Activated CD4-positive, alpha-beta T cell treated with anti-CD3 and anti-CD28 coated beads, Interleukin-2, Interleukin-4, amounts not matched to agents 100 ng/mL and 50 ng/mL, durations not matched to agents 16 hours and 8 hours (primary cell): ENCODE results near the gene TYW3.
"Not testable (repeated sequence)": the region's sequence is repeated elsewhere in the genome, so short reads cannot be mapped to it uniquely, and the experiment has no call there.

Experiments used
- DNase-seq: peaks from one replicate; pipeline ENCODE4 v3.0.0-alpha.2; 2020; ENCODE audit warnings: low spot score

Gene TYW3

DNA sequence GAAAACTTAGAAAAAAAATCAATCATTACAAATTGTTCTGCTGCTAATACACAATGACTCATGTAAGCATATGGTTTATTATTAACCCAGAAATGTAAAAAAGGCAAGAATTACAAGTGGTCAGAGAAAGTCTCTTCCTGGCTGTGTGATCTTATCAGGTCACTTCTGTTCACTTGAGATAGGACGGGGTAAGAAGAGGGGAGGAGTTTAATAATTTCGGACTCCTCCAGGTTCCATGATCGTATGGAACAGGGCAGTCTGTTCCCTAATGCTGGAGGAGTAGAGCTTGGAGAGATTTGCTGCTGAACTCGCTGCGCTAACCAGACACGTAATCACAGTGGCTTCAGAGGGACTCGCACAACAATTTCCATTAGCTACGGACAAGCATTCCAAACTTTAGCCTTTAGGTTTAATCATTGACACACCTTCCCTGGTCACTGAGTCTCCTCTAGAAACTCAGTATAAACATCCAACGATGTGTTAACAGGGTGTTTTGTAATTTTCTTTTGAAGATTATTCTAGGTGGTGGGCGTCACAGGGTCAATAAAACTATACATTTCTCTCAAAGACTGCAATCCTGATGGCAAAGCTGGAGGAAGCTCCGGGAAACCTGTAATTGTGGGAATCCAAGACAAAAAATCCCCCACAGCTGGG is 1.4 kb upstream of the TYW3 start:
- DNase-seq, result no peak

- DNase-seq, result not testable (repeated sequence)
Measured at GRCh38 chr1:74732071-74732946, 643 bp upstream of the TYW3 start.

- peak; percentile 84 for DNase-seq
Measured at GRCh38 chr1:74733604-74734484, 892 bp downstream of the TYW3 start.

- DNase-seq, result no peak
Measured at GRCh38 chr1:74737333-74737732, 4.4 kb downstream of the TYW3 start.

DNA sequence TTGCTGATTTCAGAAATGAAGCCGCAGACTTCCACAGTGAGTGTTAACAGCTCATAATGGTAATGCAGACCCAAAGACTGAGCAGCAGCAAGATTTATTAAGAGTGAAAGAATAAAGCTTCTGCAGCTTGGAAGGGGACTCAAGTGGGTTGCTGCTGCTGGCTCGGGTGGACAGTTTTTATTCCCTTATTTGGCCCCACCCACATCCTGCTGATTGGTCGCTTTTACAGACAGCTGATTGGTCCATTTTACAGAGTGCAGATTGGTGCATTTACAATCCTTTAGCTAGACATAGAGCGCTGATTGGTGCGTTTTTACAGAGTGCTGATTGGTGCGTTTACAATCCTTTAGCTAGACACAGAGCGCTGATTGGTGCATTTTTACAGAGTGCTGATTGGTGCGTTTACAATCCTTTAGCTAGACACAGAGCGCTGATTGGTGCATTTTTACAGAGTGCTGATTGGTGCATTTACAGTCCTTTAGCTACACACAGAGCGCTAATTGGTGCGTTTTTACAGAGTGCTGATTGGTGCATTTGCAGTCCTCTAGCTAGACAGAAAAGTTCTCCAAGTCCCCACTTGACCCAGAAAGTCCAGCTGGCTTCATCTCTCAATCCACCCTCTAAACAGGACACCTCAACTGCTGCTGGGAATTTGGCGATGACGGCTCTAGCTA is 7.5 kb downstream of the TYW3 start:
- not testable (repeated sequence) for DNase-seq

DNA sequence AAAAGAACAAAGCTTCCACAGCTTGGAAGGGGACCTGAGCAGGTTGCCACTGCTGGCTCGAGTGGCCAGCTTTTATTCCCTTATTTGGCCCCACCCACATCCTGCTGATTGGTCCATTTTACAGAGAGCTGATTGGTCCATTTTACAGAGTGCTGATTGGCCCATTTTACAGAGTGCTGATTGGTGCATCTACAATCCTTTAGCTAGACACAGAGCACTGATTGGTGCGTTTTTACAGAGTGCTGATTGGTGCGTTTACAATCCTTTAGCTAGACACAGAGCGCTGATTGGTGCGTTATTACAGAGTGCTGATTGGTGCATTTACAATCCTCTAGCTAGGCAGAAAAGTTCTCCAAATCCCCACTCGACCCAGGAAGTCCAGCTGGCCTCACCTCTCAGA is 12.3 kb downstream of the TYW3 start:
- DNase-seq, result not testable (repeated sequence)

DNA sequence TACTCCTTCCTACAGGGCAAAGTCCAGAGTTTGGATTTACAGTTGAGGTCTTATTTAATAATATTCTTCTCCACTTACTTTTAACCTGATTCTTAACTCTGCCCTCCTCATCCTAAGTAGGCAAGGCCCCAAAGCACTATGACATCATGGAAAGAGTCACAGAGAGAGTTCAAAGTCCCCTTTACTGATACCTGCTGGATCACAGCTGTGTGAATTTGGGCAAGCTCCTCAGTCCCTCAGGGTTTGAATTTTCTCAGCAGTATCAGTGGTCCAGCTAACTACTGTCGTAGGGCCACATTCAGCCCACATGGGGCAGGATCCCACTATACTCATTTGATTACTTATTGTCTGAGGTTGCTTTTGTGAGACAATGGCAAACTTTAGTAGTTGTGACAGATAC is 16.0 kb downstream of the TYW3 start:
- DNase-seq, result no peak

- no peak for DNase-seq
Measured at GRCh38 chr1:74753104-74753503, 20.2 kb downstream of the TYW3 start.

GRCh38 chr1:74755475-74755874 is 22.5 kb downstream of the TYW3 start:
- no peak for DNase-seq

- DNase-seq, result not testable (repeated sequence)
Measured at GRCh38 chr1:74756650-74757049, 23.7 kb downstream of the TYW3 start.

DNA sequence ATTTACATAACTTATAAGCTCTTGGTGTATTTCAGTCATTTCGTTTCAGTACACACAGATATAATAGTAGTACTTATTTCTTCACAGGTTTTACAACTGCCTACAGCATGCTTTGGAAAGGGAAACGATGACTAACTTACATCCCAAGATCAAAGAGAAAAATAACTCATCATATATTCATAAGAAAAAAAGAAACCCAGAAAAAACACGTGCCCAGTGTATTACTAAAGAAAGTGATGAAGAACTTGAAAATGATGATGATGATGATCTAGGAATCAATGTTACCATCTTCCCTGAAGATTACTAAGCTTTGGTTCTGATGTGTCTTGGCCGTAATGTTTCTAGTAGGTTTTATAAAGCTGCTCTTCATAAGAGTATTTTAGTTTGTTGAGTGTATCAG is 30.9 kb downstream of the TYW3 start:
- peak; percentile 71 for DNase-seq

GRCh38 chr1:74766579-74766978 is 33.6 kb downstream of the TYW3 start:
- no peak for DNase-seq

DNA sequence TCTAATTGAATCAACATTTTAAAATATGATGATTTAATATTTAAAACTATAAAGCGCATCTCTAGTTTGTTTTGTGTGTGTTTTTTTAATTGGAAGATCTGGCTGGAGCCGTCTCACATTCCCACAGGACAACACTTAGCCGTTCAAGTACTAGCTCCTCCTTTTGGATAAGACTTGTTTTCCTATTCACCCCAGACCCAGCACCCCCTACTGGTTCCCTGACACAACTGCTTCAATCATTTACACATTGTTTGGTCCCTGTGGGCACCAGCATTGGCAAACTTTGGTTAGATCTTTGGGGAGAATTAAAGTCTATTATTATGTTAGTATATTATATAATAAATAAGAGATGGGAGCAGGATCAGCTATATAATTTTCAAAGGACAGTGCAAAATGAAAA is 34.5 kb downstream of the TYW3 start:
- DNase-seq, result peak; percentile 12

DNA sequence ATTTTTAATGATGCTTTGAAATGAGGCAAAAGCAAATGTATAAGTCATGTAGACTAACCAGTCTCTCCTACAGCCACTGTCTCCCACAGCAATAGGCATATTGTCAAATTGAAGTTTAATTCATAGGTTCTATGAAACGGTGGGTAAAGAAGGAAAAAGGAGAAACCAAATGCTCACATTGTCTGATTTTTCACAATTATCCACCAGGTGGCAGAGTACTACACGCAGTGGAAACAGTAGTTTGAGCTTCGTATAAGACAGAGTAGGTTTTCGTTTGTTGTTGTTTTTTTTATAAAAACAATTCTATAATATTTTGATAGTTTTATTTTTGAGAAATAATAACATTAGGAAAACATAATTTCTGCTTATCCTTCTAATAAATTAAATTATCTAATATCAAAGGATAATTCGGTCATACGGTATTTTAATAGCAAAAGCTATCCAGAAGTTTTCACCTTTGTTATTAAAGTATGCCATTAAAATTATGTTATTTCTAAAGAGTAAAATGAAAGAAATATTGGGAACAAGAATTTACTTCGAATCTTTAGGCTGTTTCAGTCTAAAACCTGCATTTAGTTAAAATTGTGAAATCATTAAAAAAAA is 39.1 kb downstream of the TYW3 start:
- DNase-seq, result peak; percentile 49

- no peak for DNase-seq
Measured at GRCh38 chr1:74772945-74773344, 40.0 kb downstream of the TYW3 start.

GRCh38 chr1:74773582-74773981 is 40.6 kb downstream of the TYW3 start:
- DNase-seq, result no peak

- no peak for DNase-seq
Measured at GRCh38 chr1:74775735-74776134, 42.8 kb downstream of the TYW3 start.

DNA sequence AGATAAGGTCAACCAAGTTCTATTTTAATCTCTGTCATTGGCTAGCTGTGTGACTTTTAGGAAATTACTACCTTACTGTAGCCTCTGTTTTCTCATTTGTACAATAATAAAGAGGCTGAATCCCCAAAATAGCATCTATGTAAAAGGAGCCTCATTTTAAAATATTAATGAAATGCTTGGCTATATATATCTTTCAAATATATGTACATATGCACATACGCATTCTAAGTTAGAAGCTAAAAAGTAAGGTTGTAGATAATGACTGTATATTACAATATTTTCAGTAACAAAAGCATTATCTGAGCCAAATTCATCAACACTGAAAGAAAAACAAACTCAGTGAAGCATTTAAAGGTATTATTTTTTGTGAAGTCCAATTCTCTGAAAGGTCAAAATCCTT is 44.6 kb downstream of the TYW3 start:
- DNase-seq, result no peak

DNA sequence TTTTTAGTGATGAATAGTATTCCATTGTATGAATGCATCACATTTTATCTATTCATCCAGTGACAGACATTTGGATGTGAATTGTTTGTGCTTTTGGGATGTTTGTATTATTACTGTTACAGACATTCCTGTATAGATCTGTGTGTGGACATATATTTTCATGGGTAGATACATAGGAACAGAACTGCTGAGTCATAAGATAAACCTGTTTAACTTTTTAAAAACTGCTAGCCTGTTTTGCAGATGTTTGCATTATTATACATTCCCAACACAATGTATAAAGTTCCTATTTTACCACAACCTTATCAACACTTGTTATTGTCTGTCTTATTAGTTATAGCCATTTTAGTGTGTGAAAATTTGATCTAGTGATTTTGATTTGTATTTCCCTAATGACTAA is 46.8 kb downstream of the TYW3 start:
- no peak for DNase-seq

DNA sequence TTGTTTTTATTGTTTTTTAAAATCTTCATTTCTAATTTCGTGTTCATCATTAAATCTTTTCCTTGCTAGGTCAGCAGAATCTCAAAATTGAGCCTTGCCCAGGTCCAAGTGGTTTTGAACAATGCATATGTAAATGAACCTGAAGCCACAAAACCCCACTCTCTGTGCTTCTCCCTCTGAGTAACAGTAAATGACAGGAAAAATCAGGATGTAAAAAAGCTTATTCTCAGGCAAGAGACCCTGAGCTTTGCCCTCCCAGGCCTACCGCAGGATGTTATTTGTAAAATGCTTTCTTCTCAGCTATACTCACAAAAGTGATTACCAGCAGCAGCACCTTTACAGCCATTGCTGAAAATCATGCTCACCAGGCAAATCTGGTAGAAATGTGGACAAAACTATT is 47.6 kb downstream of the TYW3 start:
- DNase-seq, result no peak

DNA sequence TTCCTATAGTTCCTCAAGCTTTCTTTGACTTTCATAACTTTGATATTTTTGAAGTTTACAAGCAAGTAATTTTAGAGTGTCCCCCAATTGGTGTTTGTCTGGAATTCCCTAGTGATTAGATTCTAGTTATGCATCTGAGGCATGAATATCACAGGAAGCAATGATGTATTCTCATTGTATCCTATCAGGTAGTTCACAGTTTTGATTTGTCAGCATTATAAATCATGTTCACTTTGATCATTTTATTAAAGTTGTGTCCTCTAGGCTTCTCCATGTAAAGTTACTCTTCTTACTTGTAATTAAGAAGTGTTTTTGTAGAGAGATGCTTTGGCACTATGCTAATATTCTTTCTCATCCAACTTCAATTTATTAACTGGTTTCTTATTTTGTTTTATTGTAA is 53.0 kb downstream of the TYW3 start:
- no peak for DNase-seq

GRCh38 chr1:74790453-74790852 is 57.5 kb downstream of the TYW3 start:
- no peak for DNase-seq
